ENCODE measurements around the gene ZNF71.

The ZNF71 gene

GRCh38 chr19:56594783-56595547, at the start of gene ZNF71:
ZNF71 (plus strand) TSS chr19:56595302; CDS start chr19:56601559, 6,257 bp downstream.
- peak; percentile 88 for DNase-seq (ENCODE audit: low spot score)

- DNase-seq (ENCODE audit: low spot score) = no peak
Measured at GRCh38 chr19:56547535-56547934, 47.6 kb upstream of the ZNF71 start.

GRCh38 chr19:56554272-56554869, 40.7 kb upstream of the ZNF71 start:
- no peak for DNase-seq (ENCODE audit: low spot score)

GRCh38 chr19:56562766-56563165, 32.3 kb upstream of the ZNF71 start:
- DNase-seq (ENCODE audit: low spot score) = no peak

GRCh38 chr19:56566904-56567273, 28.2 kb upstream of the ZNF71 start:
- peak; percentile 9 for DNase-seq (ENCODE audit: low spot score)

GRCh38 chr19:56567274-56568120, 27.6 kb upstream of the ZNF71 start, which contains the start of gene ZNF470:
ZNF470 (plus strand) TSS chr19:56567468; CDS start chr19:56570312, 2,844 bp downstream.
- DNase-seq (ENCODE audit: low spot score) = peak; percentile 89

GRCh38 chr19:56572589-56572988, 22.5 kb upstream of the ZNF71 start:
- DNase-seq (ENCODE audit: low spot score) = no peak

GRCh38 chr19:56573914-56574313, 21.2 kb upstream of the ZNF71 start:
- no peak for DNase-seq (ENCODE audit: low spot score)

GRCh38 chr19:56577719-56578602, 17.1 kb upstream of the ZNF71 start:
- DNase-seq (ENCODE audit: low spot score) = no peak

GRCh38 chr19:56594446-56594782, 688 bp upstream of the ZNF71 start:
- DNase-seq (ENCODE audit: low spot score) = no peak

GRCh38 chr19:56595548-56595899, 422 bp downstream of the ZNF71 start:
- no peak for DNase-seq (ENCODE audit: low spot score)

- DNase-seq (ENCODE audit: low spot score) = no peak
Measured at GRCh38 chr19:56596676-56597075, 1.6 kb downstream of the ZNF71 start.

- DNase-seq (ENCODE audit: low spot score) = no peak
Measured at GRCh38 chr19:56597696-56598095, 2.6 kb downstream of the ZNF71 start.

GRCh38 chr19:56601375-56601774, 6.3 kb downstream of the ZNF71 start:
- DNase-seq (ENCODE audit: low spot score) = no peak

- no peak for DNase-seq (ENCODE audit: low spot score)
Measured at GRCh38 chr19:56603829-56604228, 8.7 kb downstream of the ZNF71 start.

- no peak for DNase-seq (ENCODE audit: low spot score)
Measured at GRCh38 chr19:56608274-56608964, 13.3 kb downstream of the ZNF71 start.

- no peak for DNase-seq (ENCODE audit: low spot score)
Measured at GRCh38 chr19:56611288-56611687, 16.2 kb downstream of the ZNF71 start.

GRCh38 chr19:56612737-56613136, 17.6 kb downstream of the ZNF71 start:
- no peak for DNase-seq (ENCODE audit: low spot score)

- DNase-seq (ENCODE audit: low spot score) = no peak
Measured at GRCh38 chr19:56613639-56614038, 18.5 kb downstream of the ZNF71 start.

GRCh38 chr19:56617531-56617930, 22.4 kb downstream of the ZNF71 start:
- no peak for DNase-seq (ENCODE audit: low spot score)

- no peak for DNase-seq (ENCODE audit: low spot score)
Measured at GRCh38 chr19:56619121-56619520, 24.0 kb downstream of the ZNF71 start.
